Measurements from ENCODE around the gene PTPN18.

GRCh38 chr2:130349174-130349573, 6.7 kb upstream of the PTPN18 start:
- TF ChIP-seq CTCF (IDR thresholded peaks at IDR 0.05; ENCODE audit: extremely low read depth in 1 of 2, insufficient read depth in 1 of 2, low read depth in 1 of 2, low read length in 2 of 2) (no peak), POLR2A (IDR thresholded peaks at IDR 0.05; ENCODE audit: low read depth, low read length) (no peak), MAX (IDR thresholded peaks at IDR 0.05; ENCODE audit: insufficient read depth, insufficient read length) (no peak), EZH2 (IDR thresholded peaks at IDR 0.05; ENCODE audit: borderline replicate concordance, low read depth, low read length, severe bottlenecking) (no peak), POLR2AphosphoS5 (IDR thresholded peaks at IDR 0.05; ENCODE audit: insufficient read depth, low read depth, low read length) (no peak), JUN (IDR thresholded peaks at IDR 0.05; ENCODE audit: borderline replicate concordance, insufficient read depth, insufficient read length, low read depth) (no peak), FOS (IDR thresholded peaks at IDR 0.05; ENCODE audit: borderline replicate concordance, insufficient read depth, low read length) (no peak)
